Esophagus squamous epithelium (tissue), 4 donors: ENCODE data around the gene RBM33.

ENCODE experiments used
- CTCF ChIP-seq, 6 experiments: fragments of 450-650 bp in 4 of 6; fragments of 200-600 bp in 2 of 6; sonication (generic) in 2 of 6; IDR thresholded peaks; one replicate each; pipeline ENCODE4 v1.5.1; 2016 to 2019; ENCODE audit warnings: antibody characterized with exemption in 6 of 6, mild to moderate bottlenecking in 4 of 6, moderate library complexity in 4 of 6
- POLR2A ChIP-seq, 4 donors: fragments of 450-650 bp; IDR thresholded peaks; one replicate each; pipeline ENCODE4 v1.6.1; 2017; ENCODE audit warnings: antibody characterized with exemption in 4 of 4, mild to moderate bottlenecking in 4 of 4, moderate library complexity in 3 of 4

- TF ChIP-seq POLR2A (IDR thresholded peaks at IDR 0.05) (no peak), CTCF (IDR thresholded peaks at IDR 0.05) (no peak)
Measured at GRCh38 chr7:155743177-155743576, 98.7 kb downstream of the RBM33 start.
